DND-41 (cell line): ENCODE data around the gene LRRC14B.

Source experiments
- ATAC-seq: fragments of 200-7000 bp; cut with Tn5 transposase; 3 replicates; pipeline ENCODE4 v1.9.1; 2021; ENCODE audit warnings: low read depth; ENCODE audit not compliant: insufficient read depth
- DNase-seq: peaks from one replicate; pipeline ENCODE4 v3.0.0-alpha.2; 2020
- H2AFZ ChIP-seq: 2 replicates; pipeline ENCODE4 v1.6.0; 2012; ENCODE audit warnings: low read depth, low read length
- H3K27ac ChIP-seq: 2 replicates; pipeline ENCODE4 v1.5.1; 2012; ENCODE audit warnings: low read length, inconsistent platforms
- H3K27me3 ChIP-seq: fragments of 200-600 bp; sonication (generic); 2 replicates; pipeline ENCODE4 v1.6.0; 2012; ENCODE audit warnings: low read length, mild to moderate bottlenecking, inconsistent platforms; ENCODE audit not compliant: insufficient read depth, poor library complexity
- H3K36me3 ChIP-seq: 2 replicates; pipeline ENCODE4 v1.5.1; 2012; ENCODE audit warnings: low read length, inconsistent platforms; ENCODE audit not compliant: insufficient read depth
- H3K4me1 ChIP-seq: 2 replicates; pipeline ENCODE4 v1.5.1; 2012; ENCODE audit warnings: mild to moderate bottlenecking, low read length; ENCODE audit not compliant: insufficient read depth
- H3K4me2 ChIP-seq: 2 replicates; pipeline ENCODE4 v1.6.0; 2012; ENCODE audit warnings: mild to moderate bottlenecking, moderate library complexity, low read length, inconsistent platforms; ENCODE audit not compliant: insufficient read depth
- H3K4me3 ChIP-seq, 2 experiments: fragments of 200-600 bp in 1 of 2; shearing (Covaris generic) in 1 of 2; 2 replicates each; pipeline ENCODE4 v1.5.1; 2012 to 2016; ENCODE audit warnings: inconsistent platforms in 2 of 2, low read length in 2 of 2, mild to moderate bottlenecking in 2 of 2, low read depth in 1 of 2, moderate library complexity in 1 of 2
- H3K79me2 ChIP-seq: 2 replicates; pipeline ENCODE4 v1.6.0; 2012; ENCODE audit warnings: low read length, inconsistent platforms; ENCODE audit not compliant: insufficient read depth
- H3K9ac ChIP-seq: 2 replicates; pipeline ENCODE4 v1.6.0; 2012; ENCODE audit warnings: low read depth, mild to moderate bottlenecking, inconsistent platforms, low read length, moderate library complexity
- H3K9me3 ChIP-seq: 2 replicates; pipeline ENCODE4 v1.5.1; 2012; ENCODE audit warnings: low read length, moderate library complexity, mild to moderate bottlenecking, inconsistent platforms; ENCODE audit not compliant: insufficient read depth, severe bottlenecking
- H4K20me1 ChIP-seq: 2 replicates; pipeline ENCODE4 v1.6.0; 2012; ENCODE audit warnings: low read length; ENCODE audit not compliant: insufficient read depth
- CTCF ChIP-seq: IDR thresholded peaks from 2 replicates; pipeline ENCODE4 v1.5.1; 2012; ENCODE audit warnings: borderline replicate concordance, low read length, moderate library complexity, mild to moderate bottlenecking; ENCODE audit not compliant: poor library complexity, severe bottlenecking; ENCODE audit errors: extremely low read depth
- EZH2 ChIP-seq: IDR thresholded peaks from 3 replicates; pipeline ENCODE4 v1.6.1; 2012; ENCODE audit warnings: borderline replicate concordance, low read depth, mild to moderate bottlenecking, moderate library complexity, low read length, inconsistent platforms; ENCODE audit not compliant: severe bottlenecking

The LRRC14B gene

GRCh38 chr5:194102-194501 is 2.8 kb downstream of the LRRC14B start:
- DNase-seq (no peak), ATAC-seq (no peak)
- Histone ChIP-seq H3K79me2 (no peaks in the 10 kb centered on the region), H3K9me3 (no peaks in the 10 kb centered on the region), H3K9ac (no peak overlapping the region), H3K4me1 (peaks cover under 1% of the 10 kb centered on the region; the same call in 1 of the 2 replicates), H3K27ac (no peak overlapping the region), H3K4me2 (no peak overlapping the region), H4K20me1 (no peaks in the 10 kb centered on the region; the same call in 1 of the 2 replicates), H2AFZ (no peak overlapping the region), H3K36me3 (no peaks in the 10 kb centered on the region), H3K4me3 (no peak overlapping the region), H3K27me3 (no peaks in the 10 kb centered on the region)
- TF ChIP-seq CTCF (no peak), EZH2 (no peak)

GRCh38 chr5:194603-195209 is 3.4 kb downstream of the LRRC14B start:
- Histone ChIP-seq H3K27ac (no peak overlapping the region), H3K27me3 (no peaks in the 10 kb centered on the region), H3K4me3 (no peak overlapping the region), H4K20me1 (peaks cover 3% of the 10 kb centered on the region; the same call in 1 of the 2 replicates), H2AFZ (no peak overlapping the region), H3K36me3 (no peaks in the 10 kb centered on the region), H3K79me2 (no peaks in the 10 kb centered on the region), H3K4me1 (no peaks in the 10 kb centered on the region), H3K9ac (no peak overlapping the region), H3K4me2 (no peak overlapping the region), H3K9me3 (no peaks in the 10 kb centered on the region)
- ATAC-seq: no peak
- no peak for DNase-seq
- TF ChIP-seq EZH2 (no peak), CTCF (no peak)

- DNase-seq (no peak), ATAC-seq (no peak)
- Histone ChIP-seq H3K36me3 (no peaks in the 10 kb centered on the region), H3K9me3 (no peaks in the 10 kb centered on the region), H3K27me3 (no peaks in the 10 kb centered on the region), H4K20me1 (peaks cover 9% of the 10 kb centered on the region; the same call in 1 of the 2 replicates), H3K27ac (no peak overlapping the region), H3K9ac (no peak overlapping the region), H3K4me2 (no peak overlapping the region), H2AFZ (no peak overlapping the region), H3K4me1 (no peaks in the 10 kb centered on the region), H3K79me2 (no peaks in the 10 kb centered on the region), H3K4me3 (no peak overlapping the region)
- TF ChIP-seq CTCF (peak; percentile 27), EZH2 (no peak)
These were observed 4.3 kb downstream of the LRRC14B start for GRCh38 chr5:195401-196160.
